VCaP (cell line): ENCODE data around the gene PAPPA.

Experiments used
- H3K27ac ChIP-seq: fragments of 450-650 bp; 2 replicates; pipeline ENCODE4 v1.5.1; 2017
- TF ChIP-seq, protein P1 (sequence below): fragments of 450-650 bp; conservative IDR thresholded peaks from 2 replicates; pipeline ENCODE4 v1.5.1; 2017; ENCODE audit warnings: mild to moderate bottlenecking, moderate library complexity

PAPPA gene

DNA sequence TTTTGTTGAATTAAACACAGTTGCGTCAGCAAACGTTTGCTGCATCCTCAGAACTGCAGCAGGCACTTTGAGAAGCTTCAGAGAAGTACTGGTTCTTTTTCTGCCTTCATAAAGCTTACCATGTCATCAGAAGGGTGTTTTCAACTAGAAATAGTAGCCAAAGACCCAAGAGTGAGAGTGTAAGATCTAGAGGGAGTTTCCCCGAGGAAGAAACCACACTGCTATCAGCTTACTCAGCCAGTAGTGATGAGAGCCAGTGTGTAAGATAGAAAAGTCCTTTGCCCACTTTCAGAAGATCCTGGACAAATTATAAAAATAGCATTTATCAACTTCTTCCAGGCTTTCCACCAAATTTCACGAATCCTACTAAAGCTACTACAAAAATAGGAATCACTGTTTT lies 154.5 kb downstream of the PAPPA start:
- H3K27ac ChIP-seq = no peak overlapping the region
- TF ChIP-seq, protein P1, sequence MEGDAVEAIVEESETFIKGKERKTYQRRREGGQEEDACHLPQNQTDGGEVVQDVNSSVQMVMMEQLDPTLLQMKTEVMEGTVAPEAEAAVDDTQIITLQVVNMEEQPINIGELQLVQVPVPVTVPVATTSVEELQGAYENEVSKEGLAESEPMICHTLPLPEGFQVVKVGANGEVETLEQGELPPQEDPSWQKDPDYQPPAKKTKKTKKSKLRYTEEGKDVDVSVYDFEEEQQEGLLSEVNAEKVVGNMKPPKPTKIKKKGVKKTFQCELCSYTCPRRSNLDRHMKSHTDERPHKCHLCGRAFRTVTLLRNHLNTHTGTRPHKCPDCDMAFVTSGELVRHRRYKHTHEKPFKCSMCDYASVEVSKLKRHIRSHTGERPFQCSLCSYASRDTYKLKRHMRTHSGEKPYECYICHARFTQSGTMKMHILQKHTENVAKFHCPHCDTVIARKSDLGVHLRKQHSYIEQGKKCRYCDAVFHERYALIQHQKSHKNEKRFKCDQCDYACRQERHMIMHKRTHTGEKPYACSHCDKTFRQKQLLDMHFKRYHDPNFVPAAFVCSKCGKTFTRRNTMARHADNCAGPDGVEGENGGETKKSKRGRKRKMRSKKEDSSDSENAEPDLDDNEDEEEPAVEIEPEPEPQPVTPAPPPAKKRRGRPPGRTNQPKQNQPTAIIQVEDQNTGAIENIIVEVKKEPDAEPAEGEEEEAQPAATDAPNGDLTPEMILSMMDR = no peak

DNA sequence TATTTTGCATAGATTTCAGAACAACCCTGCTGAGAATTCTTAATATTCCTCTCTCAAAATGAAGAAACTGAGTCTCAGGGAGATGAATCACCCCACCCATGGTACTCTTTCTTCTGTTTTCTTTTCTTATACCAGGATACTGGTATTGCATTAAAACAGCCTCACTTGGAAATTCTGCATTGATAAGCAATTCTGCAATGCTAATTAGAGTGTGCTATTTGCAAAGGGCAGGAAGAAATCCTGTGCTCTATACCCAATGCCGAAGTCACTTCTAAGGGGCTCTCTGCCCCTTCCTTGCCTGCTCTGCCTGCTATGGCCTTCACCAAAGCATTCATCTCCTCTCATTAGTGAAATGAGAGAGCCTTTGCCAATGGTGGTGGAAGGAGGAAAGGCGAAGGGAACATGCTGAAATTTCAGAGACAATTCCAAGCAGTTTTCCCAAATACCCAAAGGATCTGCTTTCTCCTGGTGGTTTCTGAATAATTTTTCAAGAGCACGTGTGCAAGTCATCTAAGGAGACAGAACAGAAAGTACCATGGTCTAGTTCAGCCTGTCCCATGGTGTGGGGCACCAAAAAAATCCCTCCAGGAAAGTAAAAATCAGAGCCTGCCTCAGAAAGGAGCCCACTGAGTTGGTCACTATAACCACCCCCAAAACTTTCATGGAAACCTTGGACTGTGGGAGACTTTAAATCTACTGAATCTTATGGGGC lies 156.5 kb downstream of the PAPPA start:
- no peak overlapping the region for H3K27ac ChIP-seq
- TF ChIP-seq, protein P1 = no peak

DNA sequence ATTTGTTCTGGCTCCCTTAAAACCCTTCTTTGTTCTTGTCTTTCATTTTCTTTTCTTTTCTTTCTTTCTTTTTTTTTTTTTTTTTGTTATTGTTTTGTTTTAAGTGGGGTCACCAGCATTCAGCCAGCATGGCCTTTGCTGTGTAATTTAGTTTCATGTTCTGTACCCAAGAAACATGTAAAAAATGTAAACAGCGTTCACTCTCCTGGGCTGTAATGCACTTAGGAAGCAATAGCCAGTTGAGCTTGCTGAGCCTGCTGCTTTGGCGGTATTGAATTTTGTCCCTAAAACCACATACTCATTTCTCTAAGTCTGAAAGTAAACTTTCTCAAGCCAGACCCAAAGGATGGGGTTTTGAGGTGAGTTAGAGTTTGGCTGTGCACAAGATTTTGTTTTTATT lies 158.6 kb downstream of the PAPPA start:
- TF ChIP-seq, protein P1 = no peak
- H3K27ac ChIP-seq = no peak overlapping the region

DNA sequence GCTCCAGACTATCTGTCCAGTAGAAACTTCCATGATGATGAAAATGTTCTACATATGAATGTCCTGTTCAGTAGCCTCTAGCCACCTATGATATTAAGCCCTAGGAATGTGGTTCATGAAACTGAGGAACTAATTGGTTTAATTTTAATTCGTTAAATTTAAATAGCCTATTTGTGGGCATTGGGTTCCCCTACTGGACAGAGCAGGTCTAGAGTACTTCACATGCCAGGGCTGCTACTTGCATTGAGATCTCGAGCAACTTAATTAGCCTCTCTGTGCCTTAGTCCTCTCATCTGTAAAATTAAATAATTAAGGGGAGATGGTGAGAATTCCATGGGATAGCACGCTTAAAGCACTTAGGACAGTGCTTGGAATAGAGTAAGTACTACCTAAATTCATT lies 160.0 kb downstream of the PAPPA start:
- H3K27ac ChIP-seq = no peak overlapping the region
- TF ChIP-seq, protein P1 = no peak

DNA sequence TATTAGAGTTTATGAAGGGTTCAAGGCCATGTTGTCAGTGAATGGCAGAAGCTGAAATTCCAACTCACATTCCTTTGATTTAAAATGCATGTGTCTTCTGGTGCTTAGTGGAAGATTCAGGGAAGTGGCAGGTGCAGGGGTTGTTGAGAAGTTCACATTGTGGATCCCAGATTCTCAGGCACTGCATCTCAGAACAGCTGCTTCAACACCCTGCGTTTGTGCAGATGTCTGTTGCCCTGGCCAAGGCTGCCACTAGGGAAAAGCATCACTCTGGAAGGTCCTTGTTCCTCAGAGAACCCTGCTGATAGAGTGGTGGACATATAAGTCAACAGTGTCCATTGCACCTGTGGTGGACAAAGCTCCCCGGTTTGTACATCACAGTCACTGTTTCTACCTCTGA lies 162.7 kb downstream of the PAPPA start:
- TF ChIP-seq, protein P1 = no peak
- H3K27ac ChIP-seq = no peak overlapping the region

DNA sequence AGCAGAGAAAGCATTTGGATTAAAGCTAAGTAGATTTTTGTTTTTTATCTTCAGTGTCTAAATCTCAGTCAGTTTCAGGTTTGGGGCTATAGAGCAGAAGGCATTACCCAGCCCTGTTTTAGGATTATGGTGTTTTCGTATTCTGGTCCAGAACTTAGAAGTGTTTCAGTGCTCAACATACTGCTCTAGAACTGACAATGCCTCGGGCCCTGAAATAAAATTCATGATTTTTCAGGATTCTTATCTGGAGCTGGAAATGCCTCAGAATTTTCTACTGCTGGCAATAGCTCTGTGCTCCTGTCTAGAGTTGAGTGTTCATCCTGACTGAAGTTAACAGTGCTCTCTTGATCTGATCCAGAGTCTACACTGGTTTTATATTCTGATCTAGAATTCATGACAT lies 163.9 kb downstream of the PAPPA start:
- no peak overlapping the region for H3K27ac ChIP-seq
- TF ChIP-seq, protein P1 = no peak

DNA sequence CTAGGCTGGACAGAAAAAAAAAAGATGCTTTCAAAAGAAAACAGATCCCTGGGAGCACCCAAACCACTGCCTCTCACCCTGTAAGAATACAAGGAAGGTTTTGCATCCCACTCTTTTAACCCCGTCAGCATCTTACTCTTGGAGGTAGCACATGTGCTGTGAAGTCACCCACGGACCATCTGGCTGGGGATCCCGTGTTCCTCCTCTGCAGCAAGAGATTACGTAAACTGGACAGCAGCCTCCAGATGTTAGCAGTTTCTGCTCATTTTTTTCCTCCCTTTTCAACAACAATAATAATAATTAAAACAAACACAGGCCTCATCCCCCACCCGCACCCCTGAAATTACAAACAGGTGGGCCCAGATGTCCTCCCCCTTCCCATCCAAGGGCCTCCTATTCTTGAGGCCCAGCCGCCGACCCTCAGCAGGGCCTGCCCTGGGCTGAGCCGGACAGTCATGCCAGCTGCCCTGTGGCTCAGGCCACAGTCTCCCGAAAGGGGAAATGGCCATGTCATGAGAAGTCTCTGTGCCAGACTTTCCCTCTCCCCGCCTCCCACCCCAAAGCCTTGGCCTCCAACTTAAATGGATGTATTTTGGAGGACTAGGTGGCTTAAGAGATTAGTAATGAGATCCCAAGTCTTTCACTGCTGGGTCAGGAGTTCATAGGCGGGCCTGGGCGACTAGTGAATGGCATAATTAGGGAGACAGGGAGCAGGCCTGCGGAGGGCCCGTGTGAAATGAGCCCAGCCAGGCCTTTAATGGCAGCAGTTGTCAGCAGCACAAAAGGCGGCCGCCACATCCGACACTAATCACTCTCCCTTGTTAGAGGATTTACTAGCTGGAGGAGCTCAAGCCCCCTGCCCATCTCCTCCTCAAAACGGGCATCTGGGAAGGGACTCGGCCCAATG lies 165.1 kb downstream of the PAPPA start:
- TF ChIP-seq, protein P1 = no peak
- H3K27ac ChIP-seq = no peak overlapping the region
